ENCODE measurements around the gene TMC5.

The TMC5 gene

GRCh38 chr16:19505600-19506303 lies 88.1 kb downstream of the TMC5 start:
- Histone ChIP-seq H3K4me1 (ENCODE audit: control insufficient read depth, low read length) (no peaks in the 10 kb centered on the region), H3K9me2 (replicated peaks; ENCODE audit: control insufficient read depth, low read length) (no peaks in the 10 kb centered on the region), H3K36me3 (ENCODE audit: control insufficient read depth, low read length) (peaks cover 75% of the 10 kb centered on the region), H4K20me1 (ENCODE audit: control insufficient read depth, insufficient read depth, low read depth, low read length) (no peaks in the 10 kb centered on the region), H3K4me3 (ENCODE audit: low read length) (no peak overlapping the region), H3F3A (ENCODE audit: control insufficient read depth, insufficient read depth) (no peaks in the 10 kb centered on the region), H3K4me2 (ENCODE audit: low read length) (no peak overlapping the region), H3K9me3 (ENCODE audit: control insufficient read depth, insufficient read depth, low read length) (no peaks in the 10 kb centered on the region), H3K79me2 (ENCODE audit: control insufficient read depth, low read length) (no peaks in the 10 kb centered on the region), H3K27me3 (ENCODE audit: control insufficient read depth, low read length) (no peaks in the 10 kb centered on the region), H3K27ac (ENCODE audit: low read depth, low read length) (no peak overlapping the region)
- no peak for TF ChIP-seq EZH2phosphoT487 (IDR thresholded peaks at IDR 0.05; ENCODE audit: borderline replicate concordance, low read length)
- TF ChIP-seq CTCF (IDR thresholded peaks at IDR 0.05; ENCODE audit: low read depth, low read length, poor library complexity, severe bottlenecking): no peak

GRCh38 chr16:19506965-19507364 lies 89.3 kb downstream of the TMC5 start:
- H3K4me3 ChIP-seq (ENCODE audit: low read length): no peak overlapping the region
- H4K20me1 ChIP-seq (ENCODE audit: control insufficient read depth, insufficient read depth, low read depth, low read length): no peaks in the 10 kb centered on the region
- H3K79me2 ChIP-seq (ENCODE audit: control insufficient read depth, low read length): no peaks in the 10 kb centered on the region
- H3K36me3 ChIP-seq (ENCODE audit: control insufficient read depth, low read length): peaks cover 73% of the 10 kb centered on the region
- H3K27me3 ChIP-seq (ENCODE audit: control insufficient read depth, low read length): no peaks in the 10 kb centered on the region
- H3K9me3 ChIP-seq (ENCODE audit: control insufficient read depth, insufficient read depth, low read length): no peaks in the 10 kb centered on the region
- H3K9me2 ChIP-seq (replicated peaks; ENCODE audit: control insufficient read depth, low read length): no peaks in the 10 kb centered on the region
- no peaks in the 10 kb centered on the region for H3F3A ChIP-seq (ENCODE audit: control insufficient read depth, insufficient read depth)
- no peak overlapping the region for H3K4me2 ChIP-seq (ENCODE audit: low read length)
- no peak overlapping the region for H3K27ac ChIP-seq (ENCODE audit: low read depth, low read length)
- H3K4me1 ChIP-seq (ENCODE audit: control insufficient read depth, low read length): peaks cover 8% of the 10 kb centered on the region; the same call in 1 of the 2 replicates
- no peak for TF ChIP-seq EZH2phosphoT487 (IDR thresholded peaks at IDR 0.05; ENCODE audit: borderline replicate concordance, low read length)

- peaks cover 8% of the 10 kb centered on the region; the same call in 1 of the 2 replicates for H3K4me1 ChIP-seq (ENCODE audit: control insufficient read depth, low read length)
- H4K20me1 ChIP-seq (ENCODE audit: control insufficient read depth, insufficient read depth, low read depth, low read length): no peaks in the 10 kb centered on the region
- no peaks in the 10 kb centered on the region for H3K9me2 ChIP-seq (replicated peaks; ENCODE audit: control insufficient read depth, low read length)
- H3F3A ChIP-seq (ENCODE audit: control insufficient read depth, insufficient read depth): no peaks in the 10 kb centered on the region
- H3K9me3 ChIP-seq (ENCODE audit: control insufficient read depth, insufficient read depth, low read length): no peaks in the 10 kb centered on the region
- no peaks in the 10 kb centered on the region for H3K27me3 ChIP-seq (ENCODE audit: control insufficient read depth, low read length)
- no peak overlapping the region for H3K4me2 ChIP-seq (ENCODE audit: low read length)
- H3K36me3 ChIP-seq (ENCODE audit: control insufficient read depth, low read length): peaks cover 72% of the 10 kb centered on the region
- H3K4me3 ChIP-seq (ENCODE audit: low read length): no peak overlapping the region
- no peak overlapping the region for H3K27ac ChIP-seq (ENCODE audit: low read depth, low read length)
- no peaks in the 10 kb centered on the region for H3K79me2 ChIP-seq (ENCODE audit: control insufficient read depth, low read length)
- TF ChIP-seq CTCF (IDR thresholded peaks at IDR 0.05; ENCODE audit: low read depth, low read length, poor library complexity, severe bottlenecking) (no peak), EZH2phosphoT487 (IDR thresholded peaks at IDR 0.05; ENCODE audit: borderline replicate concordance, low read length) (no peak)
Observed at GRCh38 chr16:19507867-19508266, 90.2 kb downstream of the TMC5 start.

- H3K27me3 ChIP-seq (ENCODE audit: control insufficient read depth, low read length): no peaks in the 10 kb centered on the region
- no peaks in the 10 kb centered on the region for H3F3A ChIP-seq (ENCODE audit: control insufficient read depth, insufficient read depth)
- H4K20me1 ChIP-seq (ENCODE audit: control insufficient read depth, insufficient read depth, low read depth, low read length): no peaks in the 10 kb centered on the region
- no peak overlapping the region for H3K4me3 ChIP-seq (ENCODE audit: low read length)
- TF ChIP-seq CTCF (IDR thresholded peaks at IDR 0.05; ENCODE audit: low read depth, low read length, poor library complexity, severe bottlenecking) (no peak), EZH2phosphoT487 (IDR thresholded peaks at IDR 0.05; ENCODE audit: borderline replicate concordance, low read length) (no peak)
- no peaks in the 10 kb centered on the region for H3K9me3 ChIP-seq (ENCODE audit: control insufficient read depth, insufficient read depth, low read length)
- H3K4me2 ChIP-seq (ENCODE audit: low read length): no peak overlapping the region
- H3K9me2 ChIP-seq (replicated peaks; ENCODE audit: control insufficient read depth, low read length): no peaks in the 10 kb centered on the region
- peaks cover 11% of the 10 kb centered on the region for H3K4me1 ChIP-seq (ENCODE audit: control insufficient read depth, low read length)
- H3K79me2 ChIP-seq (ENCODE audit: control insufficient read depth, low read length): peaks cover 31% of the 10 kb centered on the region
- peaks cover 83% of the 10 kb centered on the region for H3K36me3 ChIP-seq (ENCODE audit: control insufficient read depth, low read length)
- no peak overlapping the region for H3K27ac ChIP-seq (ENCODE audit: low read depth, low read length)
Observed at GRCh38 chr16:19512297-19512696, 94.6 kb downstream of the TMC5 start.

All from DOHH2 (cell line).